GM12892 (cell line): ENCODE measurements around the gene TNFRSF8.

ENCODE experiments used
- POLR2A ChIP-seq: IDR thresholded peaks from 2 replicates; pipeline ENCODE4 v1.6.1; 2011; ENCODE audit warnings: low read depth, low read length, control low read depth
- POLR2AphosphoS5 ChIP-seq: IDR thresholded peaks from 2 replicates; pipeline ENCODE4 v1.6.1; 2011; ENCODE audit warnings: low read depth, low read length, control low read depth
- TAF1 ChIP-seq: IDR thresholded peaks from 2 replicates; pipeline ENCODE4 v1.6.1; 2011; ENCODE audit warnings: low read depth, mild to moderate bottlenecking, control low read depth, low read length, borderline replicate concordance

DNA sequence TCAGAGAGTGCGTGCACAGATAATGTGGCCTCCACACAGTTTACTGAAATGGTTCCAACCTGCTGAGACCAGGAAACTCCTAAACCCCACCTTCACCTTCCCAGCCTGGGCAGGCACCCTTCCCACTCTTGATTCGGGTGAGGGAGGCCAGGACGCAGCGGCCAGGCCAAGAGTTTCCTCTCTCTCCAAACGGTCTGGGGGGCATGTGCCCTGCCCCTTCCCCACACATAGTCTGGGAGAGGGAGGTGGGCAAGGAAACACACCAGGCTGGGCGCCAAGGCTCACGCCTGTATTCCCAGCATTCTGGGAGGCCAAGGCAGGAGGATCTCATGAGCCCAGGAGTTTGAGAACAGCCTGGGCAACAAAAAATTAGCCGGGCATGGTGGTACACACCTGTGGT is 9.6 kb downstream of the TNFRSF8 start:
- TF ChIP-seq TAF1 (no peak), POLR2A (no peak), POLR2AphosphoS5 (peak; percentile 49; the same call in 1 of the 2 replicates)
